C4-2B (cell line): Measurements from ENCODE around the gene KSR2.

Experiments used
- CTCF ChIP-seq: fragments of 450-650 bp; conservative IDR thresholded peaks from 2 replicates; pipeline ENCODE4 v1.5.1; 2017; ENCODE audit warnings: mild to moderate bottlenecking
- ZFX ChIP-seq: fragments of 450-650 bp; IDR thresholded peaks from 2 replicates; pipeline ENCODE4 v1.6.1; 2017

GRCh38 chr12:117790948-117791347 is 177.8 kb downstream of the KSR2 start:
- TF ChIP-seq CTCF: no peak
- TF ChIP-seq ZFX: no peak
